Liver (tissue), 3 donors: ENCODE data around the gene SIK3.

Experiments
- ATF3 ChIP-seq: IDR thresholded peaks from 2 replicates; pipeline ENCODE4 v1.6.1; 2016; ENCODE audit warnings: antibody characterized with exemption
- CTCF ChIP-seq: fragments of 150-350 bp; IDR thresholded peaks from 2 replicates; pipeline ENCODE4 v1.5.1; 2017; ENCODE audit warnings: improper control_type of control experiment, low read depth, low read length; ENCODE audit not compliant: missing input control
- HNF4A ChIP-seq, 2 donors: conservative IDR thresholded peaks; 2 replicates each; pipeline ENCODE4 v1.6.1; 2016; ENCODE audit warnings: antibody characterized with exemption in 2 of 2, mild to moderate bottlenecking in 2 of 2
- MAX ChIP-seq: IDR thresholded peaks from 2 replicates; pipeline ENCODE4 v1.6.1; 2016; ENCODE audit warnings: antibody characterized with exemption
- TF ChIP-seq, protein P1 (sequence below): IDR thresholded peaks from 2 replicates; pipeline ENCODE4 v1.6.1; 2016; ENCODE audit warnings: antibody characterized with exemption
- donor health status: healthy.
- donor health status: healthy.

- TF ChIP-seq CTCF (no peak), MAX (no peak), ATF3 (no peak), HNF4A (conservative IDR thresholded peaks at IDR 0.05) (no peak)
- TF ChIP-seq, protein P1, sequence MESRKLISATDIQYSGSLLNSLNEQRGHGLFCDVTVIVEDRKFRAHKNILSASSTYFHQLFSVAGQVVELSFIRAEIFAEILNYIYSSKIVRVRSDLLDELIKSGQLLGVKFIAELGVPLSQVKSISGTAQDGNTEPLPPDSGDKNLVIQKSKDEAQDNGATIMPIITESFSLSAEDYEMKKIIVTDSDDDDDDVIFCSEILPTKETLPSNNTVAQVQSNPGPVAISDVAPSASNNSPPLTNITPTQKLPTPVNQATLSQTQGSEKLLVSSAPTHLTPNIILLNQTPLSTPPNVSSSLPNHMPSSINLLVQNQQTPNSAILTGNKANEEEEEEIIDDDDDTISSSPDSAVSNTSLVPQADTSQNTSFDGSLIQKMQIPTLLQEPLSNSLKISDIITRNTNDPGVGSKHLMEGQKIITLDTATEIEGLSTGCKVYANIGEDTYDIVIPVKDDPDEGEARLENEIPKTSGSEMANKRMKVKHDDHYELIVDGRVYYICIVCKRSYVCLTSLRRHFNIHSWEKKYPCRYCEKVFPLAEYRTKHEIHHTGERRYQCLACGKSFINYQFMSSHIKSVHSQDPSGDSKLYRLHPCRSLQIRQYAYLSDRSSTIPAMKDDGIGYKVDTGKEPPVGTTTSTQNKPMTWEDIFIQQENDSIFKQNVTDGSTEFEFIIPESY = no peak
These were observed 203.0 kb downstream of the SIK3 start for GRCh38 chr11:116895048-116895757.
